ENCODE results near the gene MED27.

MED27 gene

GRCh38 chr9:131848570-131849160, 231.0 kb downstream of the MED27 start:
- no peak overlapping the region for H3K27ac ChIP-seq
- no peak overlapping the region for H3K4me3 ChIP-seq

- H3K4me3 ChIP-seq = no peak overlapping the region
- no peak overlapping the region for H3K27ac ChIP-seq
Measured at GRCh38 chr9:131847665-131848354, 231.9 kb downstream of the MED27 start.

GRCh38 chr9:131845305-131846298, 234.1 kb downstream of the MED27 start:
- no peak overlapping the region for H3K27ac ChIP-seq
- no peak overlapping the region for H3K4me3 ChIP-seq

GRCh38 chr9:131844745-131845118, 234.9 kb downstream of the MED27 start:
- no peak overlapping the region for H3K4me3 ChIP-seq
- H3K27ac ChIP-seq = no peak overlapping the region

- Histone ChIP-seq H3K27ac (no peak overlapping the region), H3K4me3 (no peak overlapping the region)
Measured at GRCh38 chr9:131843989-131844744, 235.5 kb downstream of the MED27 start.

GRCh38 chr9:131841765-131842318, 237.8 kb downstream of the MED27 start:
- Histone ChIP-seq H3K4me3 (no peak overlapping the region), H3K27ac (no peak overlapping the region)

GRCh38 chr9:131840751-131841702, 238.6 kb downstream of the MED27 start:
- H3K27ac ChIP-seq = peak overlapping the region in 2 of 21 experiments; percentile 0 to 67
- H3K4me3 ChIP-seq = no peak overlapping the region

- peak overlapping the region in 9 of 21 experiments; percentile 0 to 67 (median 17) for H3K27ac ChIP-seq
- H3K4me3 ChIP-seq = no peak overlapping the region
Measured at GRCh38 chr9:131840220-131840619, 239.4 kb downstream of the MED27 start.

GRCh38 chr9:131839281-131840084, 240.2 kb downstream of the MED27 start:
- Histone ChIP-seq H3K4me3 (no peak overlapping the region), H3K27ac (peak overlapping the region in 13 of 21 experiments; percentile 2 to 69 (median 46))

GRCh38 chr9:131838530-131839280, 241.0 kb downstream of the MED27 start:
- Histone ChIP-seq H3K4me3 (no peak overlapping the region), H3K27ac (peak overlapping the region in 11 of 21 experiments; percentile 2 to 69 (median 51))

- H3K27ac ChIP-seq = no peak overlapping the region
Measured at GRCh38 chr9:131837836-131838235, 241.8 kb downstream of the MED27 start.

GRCh38 chr9:131837316-131837715, 242.4 kb downstream of the MED27 start:
- Histone ChIP-seq H3K27ac (no peak overlapping the region), H3K4me3 (no peak overlapping the region)

More at GRCh38 chr9:131837836-131838235, 241.8 kb downstream of the MED27 start:
- no peak overlapping the region for H3K4me3 ChIP-seq

GRCh38 chr9:131836607-131837315, 242.9 kb downstream of the MED27 start:
- Histone ChIP-seq H3K4me3 (no peak overlapping the region), H3K27ac (no peak overlapping the region)

- H3K4me3 ChIP-seq = no peak overlapping the region
- no peak overlapping the region for H3K27ac ChIP-seq
Measured at GRCh38 chr9:131836021-131836420, 243.6 kb downstream of the MED27 start.

- H3K27ac ChIP-seq = no peak overlapping the region
- H3K4me3 ChIP-seq = no peak overlapping the region
Measured at GRCh38 chr9:131835151-131835910, 244.3 kb downstream of the MED27 start.

Data from skin epidermis (tissue), 12 donors.